Parathyroid adenoma (tissue), 2 donors: Measurements from ENCODE around the gene AMBP.
"Not testable (repeated sequence)": the region's sequence is repeated elsewhere in the genome, so short reads cannot be mapped to it uniquely, and the experiment has no call there.

Source experiments
- H2AFZ ChIP-seq: fragments of 300-600 bp; sonication (generic); one replicate; pipeline ENCODE4 v1.7.0; 2017; ENCODE audit warnings: antibody characterized with exemption, mild to moderate bottlenecking
- H3K27ac ChIP-seq: fragments of 300-600 bp; sonication (generic); one replicate; pipeline ENCODE4 v1.7.0; 2017
- H3K27me3 ChIP-seq: fragments of 300-600 bp; sonication (generic); one replicate; pipeline ENCODE4 v1.7.0; 2017; ENCODE audit warnings: low read length; ENCODE audit not compliant: control insufficient read depth, insufficient read depth
- H3K36me3 ChIP-seq: fragments of 300-600 bp; sonication (generic); one replicate; pipeline ENCODE4 v1.7.0; 2017; ENCODE audit warnings: low read length; ENCODE audit not compliant: control insufficient read depth, insufficient read depth
- H3K4me1 ChIP-seq: fragments of 300-600 bp; sonication (generic); one replicate; pipeline ENCODE4 v1.7.0; 2017; ENCODE audit warnings: control low read depth
- H3K4me2 ChIP-seq: fragments of 300-600 bp; sonication (generic); one replicate; pipeline ENCODE4 v1.7.0; 2017; ENCODE audit warnings: low read length
- H3K4me3 ChIP-seq: fragments of 300-600 bp; sonication (generic); one replicate; pipeline ENCODE4 v1.7.0; 2017; ENCODE audit warnings: low read depth, low read length
- H3K79me2 ChIP-seq: fragments of 300-600 bp; sonication (generic); one replicate; pipeline ENCODE4 v1.7.0; 2017; ENCODE audit warnings: control low read depth
- H3K9ac ChIP-seq: fragments of 300-600 bp; sonication (generic); one replicate; pipeline ENCODE4 v1.7.0; 2017; ENCODE audit warnings: mild to moderate bottlenecking
- H3K9me3 ChIP-seq: fragments of 300-600 bp; sonication (generic); one replicate; pipeline ENCODE4 v1.7.0; 2017; ENCODE audit warnings: low read length; ENCODE audit not compliant: control insufficient read depth
- CTCF ChIP-seq: fragments of 300-600 bp; sonication (generic); IDR thresholded peaks from one replicate; pipeline ENCODE4 v1.7.0; 2017; ENCODE audit warnings: antibody characterized with exemption, mild to moderate bottlenecking
- donor health status: primary hyperparathyroidism.

Gene AMBP

GRCh38 chr9:114048533-114049415 is 29.3 kb downstream of the AMBP start:
- no peaks in the 10 kb centered on the region for H3K79me2 ChIP-seq
- H2AFZ ChIP-seq = no peak overlapping the region
- no peak overlapping the region for H3K4me3 ChIP-seq
- TF ChIP-seq CTCF = no peak
- no peaks in the 10 kb centered on the region for H3K9me3 ChIP-seq
- H3K4me2 ChIP-seq = no peak overlapping the region
- H3K36me3 ChIP-seq = no peaks in the 10 kb centered on the region
- no peaks in the 10 kb centered on the region for H3K4me1 ChIP-seq
- H3K9ac ChIP-seq = no peak overlapping the region
- H3K27ac ChIP-seq = no peak overlapping the region
- H3K27me3 ChIP-seq = no peaks in the 10 kb centered on the region

GRCh38 chr9:114047717-114048116 is 30.4 kb downstream of the AMBP start:
- Histone ChIP-seq H2AFZ (no peak overlapping the region), H3K4me1 (no peaks in the 10 kb centered on the region), H3K9me3 (no peaks in the 10 kb centered on the region), H3K9ac (no peak overlapping the region), H3K4me3 (no peak overlapping the region), H3K27me3 (no peaks in the 10 kb centered on the region), H3K79me2 (no peaks in the 10 kb centered on the region), H3K4me2 (no peak overlapping the region), H3K27ac (no peak overlapping the region), H3K36me3 (no peaks in the 10 kb centered on the region)
- TF ChIP-seq CTCF = no peak

GRCh38 chr9:114046875-114047274 is 31.2 kb downstream of the AMBP start:
- no peak for TF ChIP-seq CTCF
- H3K27ac ChIP-seq = no peak overlapping the region
- H3K4me3 ChIP-seq = no peak overlapping the region
- no peaks in the 10 kb centered on the region for H3K79me2 ChIP-seq
- H2AFZ ChIP-seq = no peak overlapping the region
- no peaks in the 10 kb centered on the region for H3K36me3 ChIP-seq
- no peaks in the 10 kb centered on the region for H3K27me3 ChIP-seq
- H3K4me2 ChIP-seq = no peak overlapping the region
- no peak overlapping the region for H3K9ac ChIP-seq
- no peaks in the 10 kb centered on the region for H3K9me3 ChIP-seq
- H3K4me1 ChIP-seq = no peaks in the 10 kb centered on the region

- no peaks in the 10 kb centered on the region for H3K36me3 ChIP-seq
- H3K9me3 ChIP-seq = no peaks in the 10 kb centered on the region
- H3K9ac ChIP-seq = no peak overlapping the region
- no peaks in the 10 kb centered on the region for H3K27me3 ChIP-seq
- no peaks in the 10 kb centered on the region for H3K4me1 ChIP-seq
- H3K27ac ChIP-seq = no peak overlapping the region
- no peak overlapping the region for H3K4me2 ChIP-seq
- no peak for TF ChIP-seq CTCF
- no peaks in the 10 kb centered on the region for H3K79me2 ChIP-seq
- H2AFZ ChIP-seq = no peak overlapping the region
- H3K4me3 ChIP-seq = no peak overlapping the region
Observed at GRCh38 chr9:114046237-114046755, 31.8 kb downstream of the AMBP start.

GRCh38 chr9:114043660-114044059 is 34.4 kb downstream of the AMBP start:
- H2AFZ ChIP-seq, H3K79me2 ChIP-seq, H3K27ac ChIP-seq, H3K4me1 ChIP-seq, H3K27me3 ChIP-seq, H3K9ac ChIP-seq, H3K9me3 ChIP-seq, H3K4me2 ChIP-seq, H3K4me3 ChIP-seq, H3K36me3 ChIP-seq: not testable (repeated sequence)
